Right atrium auricular region (tissue), 2 donors: ENCODE results near the gene RASSF8. TPM values are rescaled to one million over a fixed set of nuclear protein-coding genes. Genes with fewer than 3 reads are reported as not detected.

Experiments
- DNase-seq: peaks from one replicate; pipeline ENCODE4 v3.0.0-alpha.2; 2019; ENCODE audit warnings: low spot score
- H3K27ac ChIP-seq, 2 donors: fragments of 200-600 bp; sonication (generic); 1 replicate in 1 of 2; 2 replicates in 1 of 2; pipeline ENCODE4 v1.5.1; 2016 to 2019
- H3K27me3 ChIP-seq, 2 donors: fragments of 200-600 bp; sonication (generic); one replicate each; pipeline versions ENCODE4 v1.5.1 to v1.6.0; 2017 to 2019
- H3K36me3 ChIP-seq: fragments of 200-600 bp; sonication (generic); one replicate; pipeline ENCODE4 v1.5.1; 2016
- H3K4me1 ChIP-seq, 2 donors: fragments of 200-600 bp; sonication (generic); one replicate each; pipeline versions ENCODE4 v1.5.1 to v1.6.0; 2017 to 2019
- H3K4me3 ChIP-seq, 2 donors: fragments of 200-600 bp; sonication (generic); 1 replicate in 1 of 2; 2 replicates in 1 of 2; pipeline ENCODE4 v1.5.1; 2017 to 2019; ENCODE audit warnings: mild to moderate bottlenecking in 1 of 2, moderate library complexity in 1 of 2
- H3K9me3 ChIP-seq, 2 donors: fragments of 200-600 bp; sonication (generic); one replicate each; pipeline ENCODE4 v1.5.1; 2019
- total RNA-seq, 2 donors: library from RNA; depleted of rRNA; stranded (reverse); fragments of >200 nt; gene quantifications; one replicate each; pipeline ENCODE4 v1.1.0, GENCODE V29; 2016
- TF ChIP-seq, protein P1 (sequence below), 2 donors: fragments of 200-600 bp; sonication (generic); IDR thresholded peaks; one replicate each; pipeline ENCODE4 v1.5.1; 2019; ENCODE audit warnings: antibody characterized with exemption in 2 of 2

The RASSF8 gene
- total RNA-seq, 2 donors from 2014 or later, result 44.4 to 67.4 TPM

- peaks cover 0 to 24% of the 10 kb centered on the region in 2 donors for H3K4me1 ChIP-seq
- TF ChIP-seq, protein P1, sequence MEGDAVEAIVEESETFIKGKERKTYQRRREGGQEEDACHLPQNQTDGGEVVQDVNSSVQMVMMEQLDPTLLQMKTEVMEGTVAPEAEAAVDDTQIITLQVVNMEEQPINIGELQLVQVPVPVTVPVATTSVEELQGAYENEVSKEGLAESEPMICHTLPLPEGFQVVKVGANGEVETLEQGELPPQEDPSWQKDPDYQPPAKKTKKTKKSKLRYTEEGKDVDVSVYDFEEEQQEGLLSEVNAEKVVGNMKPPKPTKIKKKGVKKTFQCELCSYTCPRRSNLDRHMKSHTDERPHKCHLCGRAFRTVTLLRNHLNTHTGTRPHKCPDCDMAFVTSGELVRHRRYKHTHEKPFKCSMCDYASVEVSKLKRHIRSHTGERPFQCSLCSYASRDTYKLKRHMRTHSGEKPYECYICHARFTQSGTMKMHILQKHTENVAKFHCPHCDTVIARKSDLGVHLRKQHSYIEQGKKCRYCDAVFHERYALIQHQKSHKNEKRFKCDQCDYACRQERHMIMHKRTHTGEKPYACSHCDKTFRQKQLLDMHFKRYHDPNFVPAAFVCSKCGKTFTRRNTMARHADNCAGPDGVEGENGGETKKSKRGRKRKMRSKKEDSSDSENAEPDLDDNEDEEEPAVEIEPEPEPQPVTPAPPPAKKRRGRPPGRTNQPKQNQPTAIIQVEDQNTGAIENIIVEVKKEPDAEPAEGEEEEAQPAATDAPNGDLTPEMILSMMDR (IDR thresholded peaks at IDR 0.05), result no peak
- no peak for DNase-seq
Measured at GRCh38 chr12:26046203-26046602, 87.7 kb downstream of the RASSF8 start.

GRCh38 chr12:26046906-26047305, 88.4 kb downstream of the RASSF8 start:
- Histone ChIP-seq H3K27me3 (no peaks in the 10 kb centered on the region), H3K27ac (no peak overlapping the region), H3K9me3 (no peaks in the 10 kb centered on the region), H3K36me3 (no peaks in the 10 kb centered on the region), H3K4me1 (peaks cover 0 to 26% of the 10 kb centered on the region in 2 donors), H3K4me3 (no peak overlapping the region)
- no peak for DNase-seq
- TF ChIP-seq, protein P1 (IDR thresholded peaks at IDR 0.05), result no peak

More at GRCh38 chr12:26046203-26046602, 87.7 kb downstream of the RASSF8 start:
- H3K4me3 ChIP-seq, result no peak overlapping the region
- H3K9me3 ChIP-seq, result no peaks in the 10 kb centered on the region
- H3K36me3 ChIP-seq, result no peaks in the 10 kb centered on the region
- no peaks in the 10 kb centered on the region for H3K27me3 ChIP-seq
- no peak overlapping the region for H3K27ac ChIP-seq

- TF ChIP-seq, protein P1 (IDR thresholded peaks at IDR 0.05), result no peak
- Histone ChIP-seq H3K4me3 (no peak overlapping the region), H3K36me3 (no peaks in the 10 kb centered on the region), H3K4me1 (peaks cover 0 to 30% of the 10 kb centered on the region in 2 donors), H3K9me3 (no peaks in the 10 kb centered on the region), H3K27ac (peak overlapping the region in 1 of 2 donors; percentile 30), H3K27me3 (no peaks in the 10 kb centered on the region)
- no peak for DNase-seq
Measured at GRCh38 chr12:26047401-26048226, 89.1 kb downstream of the RASSF8 start.

GRCh38 chr12:26052652-26053051, 94.2 kb downstream of the RASSF8 start:
- TF ChIP-seq, protein P1 (IDR thresholded peaks at IDR 0.05), result no peak
- DNase-seq, result no peak
- H3K36me3 ChIP-seq, result no peaks in the 10 kb centered on the region
- no peaks in the 10 kb centered on the region for H3K9me3 ChIP-seq
- H3K27me3 ChIP-seq, result no peaks in the 10 kb centered on the region
- H3K4me1 ChIP-seq, result peaks cover 0 to 28% of the 10 kb centered on the region in 2 donors
- no peak overlapping the region for H3K27ac ChIP-seq
- H3K4me3 ChIP-seq, result no peak overlapping the region

GRCh38 chr12:26054383-26054782, 95.9 kb downstream of the RASSF8 start:
- Histone ChIP-seq H3K27me3 (no peaks in the 10 kb centered on the region), H3K9me3 (no peaks in the 10 kb centered on the region), H3K36me3 (no peaks in the 10 kb centered on the region), H3K4me3 (no peak overlapping the region), H3K4me1 (peaks cover 0 to 23% of the 10 kb centered on the region in 2 donors), H3K27ac (no peak overlapping the region)
- no peak for DNase-seq
- TF ChIP-seq, protein P1 (IDR thresholded peaks at IDR 0.05), result no peak
